Vagina (tissue), 2 donors: ENCODE measurements around the gene CCNY. TPM values are rescaled to one million over a fixed set of nuclear protein-coding genes. Genes with fewer than 3 reads are reported as not detected.

Experiments
- DNase-seq, 2 donors: peaks; one replicate each; pipeline ENCODE4 v3.0.0-alpha.2; 2017; ENCODE audit errors: extremely low spot score in 2 of 2
- H3K27ac ChIP-seq: fragments of 200-600 bp; sonication (generic); one replicate; pipeline ENCODE4 v1.5.1; 2019
- H3K27me3 ChIP-seq: fragments of 200-600 bp; sonication (generic); one replicate; pipeline ENCODE4 v1.5.1; 2019
- H3K36me3 ChIP-seq, 2 donors: fragments of 200-600 bp; sonication (generic); one replicate each; pipeline ENCODE4 v1.5.1; 2017 to 2019
- H3K4me1 ChIP-seq: fragments of 200-600 bp; sonication (generic); one replicate; pipeline ENCODE4 v1.5.1; 2019
- H3K4me3 ChIP-seq, 2 donors: fragments of 200-600 bp; sonication (generic); 1 replicate in 1 of 2; 2 replicates in 1 of 2; pipeline ENCODE4 v1.5.1; 2016 to 2019
- H3K9me3 ChIP-seq: fragments of 200-600 bp; sonication (generic); one replicate; pipeline ENCODE4 v1.5.1; 2019
- POLR2A ChIP-seq, 2 donors: fragments of 450-650 bp; IDR thresholded peaks; one replicate each; pipeline ENCODE4 v1.6.1; 2017; ENCODE audit warnings: antibody characterized with exemption in 2 of 2, mild to moderate bottlenecking in 2 of 2, moderate library complexity in 2 of 2
- POLR2AphosphoS5 ChIP-seq, 2 donors: sonication (generic); formaldehyde crosslinking; IDR thresholded peaks; one replicate each; pipeline ENCODE4 v1.9.0; 2017; ENCODE audit warnings: antibody characterized with exemption in 2 of 2, mild to moderate bottlenecking in 2 of 2, low read depth in 1 of 2; ENCODE audit not compliant: insufficient read depth in 1 of 2
- intact Hi-C: fragments of 100-400 bp; cut with DNase I; formaldehyde crosslinking; loops from one replicate; pipeline ENCODE4 v1.15.1; 2023
- total RNA-seq: library from RNA; depleted of rRNA; stranded (reverse); fragments of >200 nt; gene quantifications from one replicate; pipeline ENCODE4 v1.2.3, GENCODE V29; 2016
- TF ChIP-seq, protein P1 (sequence below), 3 experiments: fragments of 450-650 bp in 2 of 3; fragments of 200-600 bp in 1 of 3; sonication (generic) in 1 of 3; IDR thresholded peaks; one replicate each; pipeline ENCODE4 v1.5.1; 2017 to 2019; ENCODE audit warnings: antibody characterized with exemption in 3 of 3, mild to moderate bottlenecking in 2 of 3, moderate library complexity in 2 of 3

CCNY gene
- total RNA-seq, 1 donor from 2014 or later = 28.5 TPM

DNA sequence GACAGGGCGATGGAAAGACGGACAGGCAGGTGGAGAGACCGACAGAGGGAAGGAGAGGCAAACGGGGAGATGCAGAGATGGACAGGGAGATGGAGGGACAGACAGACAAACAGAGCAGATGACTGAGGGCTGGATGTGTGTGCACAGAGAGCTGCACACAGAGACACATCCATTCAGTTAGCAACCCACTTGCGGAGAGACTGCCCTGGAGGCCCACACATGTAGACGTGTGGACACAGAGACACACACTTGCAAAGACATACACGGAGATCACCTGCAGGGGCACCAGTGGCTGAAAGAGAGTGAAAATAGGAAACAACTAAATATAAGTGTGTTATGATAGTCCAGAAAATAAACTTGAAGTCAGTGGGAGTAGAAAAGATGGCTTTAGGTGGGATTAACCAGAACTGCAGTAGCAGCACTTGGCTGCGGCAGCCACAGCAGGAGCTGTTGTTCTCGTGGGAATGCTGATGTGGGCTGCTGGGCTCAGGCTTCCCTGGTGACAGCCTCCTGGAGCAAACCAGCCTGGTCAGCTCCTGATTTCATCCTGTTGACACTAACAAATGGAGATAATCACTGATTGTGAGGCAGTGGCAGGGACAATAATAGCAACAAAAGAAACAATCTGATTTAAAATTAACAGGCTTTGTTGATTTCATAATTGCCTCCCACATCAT is 134.1 kb downstream of the CCNY start:
- Histone ChIP-seq H3K36me3 (no peaks in the 10 kb centered on the region), H3K27ac (no peak overlapping the region), H3K4me3 (no peak overlapping the region), H3K27me3 (no peaks in the 10 kb centered on the region), H3K4me1 (peaks cover 20% of the 10 kb centered on the region), H3K9me3 (no peaks in the 10 kb centered on the region)
- intact Hi-C loops = no loop called here
- TF ChIP-seq POLR2A (IDR thresholded peaks at IDR 0.05) = no peak
- TF ChIP-seq, protein P1, sequence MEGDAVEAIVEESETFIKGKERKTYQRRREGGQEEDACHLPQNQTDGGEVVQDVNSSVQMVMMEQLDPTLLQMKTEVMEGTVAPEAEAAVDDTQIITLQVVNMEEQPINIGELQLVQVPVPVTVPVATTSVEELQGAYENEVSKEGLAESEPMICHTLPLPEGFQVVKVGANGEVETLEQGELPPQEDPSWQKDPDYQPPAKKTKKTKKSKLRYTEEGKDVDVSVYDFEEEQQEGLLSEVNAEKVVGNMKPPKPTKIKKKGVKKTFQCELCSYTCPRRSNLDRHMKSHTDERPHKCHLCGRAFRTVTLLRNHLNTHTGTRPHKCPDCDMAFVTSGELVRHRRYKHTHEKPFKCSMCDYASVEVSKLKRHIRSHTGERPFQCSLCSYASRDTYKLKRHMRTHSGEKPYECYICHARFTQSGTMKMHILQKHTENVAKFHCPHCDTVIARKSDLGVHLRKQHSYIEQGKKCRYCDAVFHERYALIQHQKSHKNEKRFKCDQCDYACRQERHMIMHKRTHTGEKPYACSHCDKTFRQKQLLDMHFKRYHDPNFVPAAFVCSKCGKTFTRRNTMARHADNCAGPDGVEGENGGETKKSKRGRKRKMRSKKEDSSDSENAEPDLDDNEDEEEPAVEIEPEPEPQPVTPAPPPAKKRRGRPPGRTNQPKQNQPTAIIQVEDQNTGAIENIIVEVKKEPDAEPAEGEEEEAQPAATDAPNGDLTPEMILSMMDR (IDR thresholded peaks at IDR 0.05) = no peak
- no peak for DNase-seq

DNA sequence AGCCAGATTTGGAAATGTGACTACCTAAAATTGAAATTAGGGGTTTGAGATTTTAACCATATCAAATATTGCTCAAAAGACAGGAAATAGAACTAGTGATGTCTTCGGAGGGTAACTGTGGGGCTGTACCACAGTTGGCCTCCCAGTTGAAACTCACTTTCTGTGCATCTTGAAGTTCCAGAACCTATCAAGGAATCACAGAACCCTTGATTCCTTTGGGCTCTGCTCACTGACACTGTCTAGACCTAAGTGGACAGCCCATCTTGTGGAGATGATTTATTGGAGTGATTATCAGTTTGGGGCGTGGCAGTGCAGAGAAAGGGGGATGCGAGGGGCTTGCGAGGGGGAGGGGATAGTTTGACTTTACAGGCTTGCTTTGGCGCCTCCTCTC is 134.6 kb downstream of the CCNY start:
- Histone ChIP-seq H3K4me1 (peaks cover 20% of the 10 kb centered on the region), H3K4me3 (no peak overlapping the region), H3K9me3 (no peaks in the 10 kb centered on the region), H3K36me3 (no peaks in the 10 kb centered on the region), H3K27me3 (no peaks in the 10 kb centered on the region), H3K27ac (no peak overlapping the region)
- intact Hi-C loops = no loop called here
- no peak for DNase-seq
- TF ChIP-seq, protein P1 (IDR thresholded peaks at IDR 0.05) = no peak
- no peak for TF ChIP-seq POLR2AphosphoS5 (IDR thresholded peaks at IDR 0.05; ENCODE audit: insufficient read depth in 1 of 2, low read depth in 1 of 2)
- TF ChIP-seq POLR2A (IDR thresholded peaks at IDR 0.05) = no peak

DNA sequence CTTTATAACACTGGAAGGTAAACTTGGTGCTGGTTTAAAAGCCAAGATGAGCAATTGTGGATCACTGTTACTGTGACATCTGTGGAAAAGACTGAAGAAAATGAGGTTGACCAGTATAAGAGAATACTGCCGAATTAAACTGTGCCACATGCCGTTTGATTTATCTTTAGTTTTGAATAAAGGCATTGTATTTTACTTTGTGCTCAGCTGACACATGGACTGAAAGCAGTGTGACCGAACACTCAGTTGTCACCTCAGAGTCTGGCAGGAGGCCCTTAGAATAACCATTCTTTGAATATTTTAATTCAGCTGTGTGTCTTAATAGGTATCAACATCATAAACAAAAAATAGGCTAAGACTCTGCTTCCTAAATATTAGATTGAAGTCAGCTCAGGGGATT is 135.1 kb downstream of the CCNY start:
- Histone ChIP-seq H3K27ac (no peak overlapping the region), H3K4me3 (no peak overlapping the region), H3K9me3 (no peaks in the 10 kb centered on the region), H3K27me3 (no peaks in the 10 kb centered on the region), H3K36me3 (no peaks in the 10 kb centered on the region), H3K4me1 (peaks cover 20% of the 10 kb centered on the region)
- TF ChIP-seq POLR2A (IDR thresholded peaks at IDR 0.05) (no peak), POLR2AphosphoS5 (IDR thresholded peaks at IDR 0.05; ENCODE audit: insufficient read depth in 1 of 2, low read depth in 1 of 2) (no peak)
- TF ChIP-seq, protein P1 (IDR thresholded peaks at IDR 0.05) = no peak
- intact Hi-C loops = no loop called here
- DNase-seq = no peak

DNA sequence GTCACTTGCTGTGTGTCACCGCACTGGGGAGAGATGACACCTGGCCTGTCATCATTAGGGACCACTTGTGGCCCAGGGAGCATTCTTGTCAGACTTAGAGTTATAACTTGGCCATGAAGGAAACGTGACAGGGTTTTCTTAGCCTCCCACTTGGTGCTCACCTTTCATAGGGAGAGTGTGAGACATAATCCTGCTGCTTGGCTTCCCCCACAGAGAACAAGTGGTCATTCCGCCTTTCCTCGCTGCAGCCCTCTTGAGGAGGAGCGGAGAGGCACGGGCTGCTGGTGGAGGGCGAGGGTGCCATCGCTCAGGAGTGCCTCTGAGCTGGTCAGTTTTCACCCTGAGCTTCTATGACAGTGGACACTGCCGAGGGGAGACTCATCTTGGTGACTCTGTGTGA is 143.8 kb downstream of the CCNY start:
- no peaks in the 10 kb centered on the region for H3K36me3 ChIP-seq
- H3K27me3 ChIP-seq = no peaks in the 10 kb centered on the region
- TF ChIP-seq POLR2AphosphoS5 (IDR thresholded peaks at IDR 0.05; ENCODE audit: insufficient read depth in 1 of 2, low read depth in 1 of 2) (no peak), POLR2A (IDR thresholded peaks at IDR 0.05) (no peak)
- TF ChIP-seq, protein P1 (IDR thresholded peaks at IDR 0.05) = no peak
- H3K4me3 ChIP-seq = no peak overlapping the region
- H3K4me1 ChIP-seq = peaks cover 9% of the 10 kb centered on the region
- no peaks in the 10 kb centered on the region for H3K9me3 ChIP-seq
- H3K27ac ChIP-seq = no peak overlapping the region
- intact Hi-C loops = no loop called here
- DNase-seq = no peak

DNA sequence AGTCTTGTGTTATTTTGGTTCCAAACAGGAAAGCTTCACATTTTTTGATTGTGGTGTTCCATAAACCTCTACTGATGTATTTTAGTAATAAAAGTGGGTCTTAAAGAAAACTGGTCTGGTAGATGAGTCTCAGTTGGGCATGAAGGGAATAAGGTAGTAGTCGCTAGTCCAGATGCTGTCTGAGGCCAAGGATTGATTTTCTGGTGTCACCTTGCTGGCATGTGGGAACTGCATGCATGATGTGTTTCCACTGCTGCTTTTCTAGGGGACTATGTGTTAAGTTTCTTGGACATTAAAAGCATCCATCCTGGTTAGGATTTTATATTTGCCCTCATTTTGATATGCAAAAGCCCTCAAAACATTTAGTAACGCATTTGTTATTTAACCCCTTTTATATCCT is 145.1 kb downstream of the CCNY start:
- intact Hi-C loops = no loop called here
- H3K4me3 ChIP-seq = no peak overlapping the region
- H3K27me3 ChIP-seq = no peaks in the 10 kb centered on the region
- H3K4me1 ChIP-seq = peaks cover 9% of the 10 kb centered on the region
- no peak for DNase-seq
- no peak overlapping the region for H3K27ac ChIP-seq
- no peaks in the 10 kb centered on the region for H3K9me3 ChIP-seq
- TF ChIP-seq POLR2A (IDR thresholded peaks at IDR 0.05) (no peak), POLR2AphosphoS5 (IDR thresholded peaks at IDR 0.05; ENCODE audit: insufficient read depth in 1 of 2, low read depth in 1 of 2) (no peak)
- TF ChIP-seq, protein P1 (IDR thresholded peaks at IDR 0.05) = no peak
- no peaks in the 10 kb centered on the region for H3K36me3 ChIP-seq
